Effector memory CD4-positive, alpha-beta T cell (primary cell): Measurements from ENCODE around the gene ATG7.

Experiments
- DNase-seq, 3 donors: peaks; one replicate each; pipeline ENCODE4 v3.0.0-alpha.2; 2020
- H3K27ac ChIP-seq: 2 replicates; pipeline ENCODE4 v1.7.0; 2013; ENCODE audit warnings: mild to moderate bottlenecking, low read length, moderate library complexity; ENCODE audit not compliant: insufficient read depth, poor library complexity, severe bottlenecking
- H3K27me3 ChIP-seq: replicated peaks from 2 replicates; pipeline ENCODE4 v1.7.0; 2013; ENCODE audit warnings: mild to moderate bottlenecking, low read length; ENCODE audit not compliant: insufficient read depth, control insufficient read depth, poor library complexity, severe bottlenecking
- H3K36me3 ChIP-seq: 2 replicates; pipeline ENCODE4 v1.7.0; 2013; ENCODE audit warnings: mild to moderate bottlenecking, low read length, moderate library complexity; ENCODE audit not compliant: control insufficient read depth, insufficient read depth
- H3K4me1 ChIP-seq: 2 replicates; pipeline ENCODE4 v1.7.0; 2013; ENCODE audit warnings: low read length, mild to moderate bottlenecking; ENCODE audit not compliant: control insufficient read depth, insufficient read depth, poor library complexity, severe bottlenecking
- H3K4me3 ChIP-seq: 2 replicates; pipeline ENCODE4 v1.7.0; 2013; ENCODE audit warnings: low read length, low read depth, mild to moderate bottlenecking; ENCODE audit not compliant: insufficient read depth, poor library complexity, severe bottlenecking
- H3K9me3 ChIP-seq: 2 replicates; pipeline ENCODE4 v1.7.0; 2013; ENCODE audit warnings: mild to moderate bottlenecking, low read length, moderate library complexity; ENCODE audit not compliant: control insufficient read depth

ATG7 gene

GRCh38 chr3:11310258-11310657, 38.1 kb downstream of the ATG7 start:
- Histone ChIP-seq H3K27ac (no peak overlapping the region), H3K4me3 (no peak overlapping the region), H3K4me1 (peaks cover 5% of the 10 kb centered on the region), H3K27me3 (no peaks in the 10 kb centered on the region), H3K36me3 (peaks cover 57% of the 10 kb centered on the region), H3K9me3 (no peaks in the 10 kb centered on the region)
- DNase-seq = no peak

- no peaks in the 10 kb centered on the region for H3K27me3 ChIP-seq
- no peak overlapping the region for H3K4me3 ChIP-seq
- peaks cover 51% of the 10 kb centered on the region for H3K36me3 ChIP-seq
- H3K9me3 ChIP-seq = no peaks in the 10 kb centered on the region
- H3K4me1 ChIP-seq = no peaks in the 10 kb centered on the region
- DNase-seq = no peak
- H3K27ac ChIP-seq = no peak overlapping the region
These were observed 40.0 kb downstream of the ATG7 start for GRCh38 chr3:11312166-11312565.

GRCh38 chr3:11317300-11317699, 45.1 kb downstream of the ATG7 start:
- no peak for DNase-seq

GRCh38 chr3:11322931-11323330, 50.7 kb downstream of the ATG7 start:
- DNase-seq = no peak
- no peak overlapping the region for H3K27ac ChIP-seq
- peaks cover 47% of the 10 kb centered on the region for H3K36me3 ChIP-seq
- no peak overlapping the region for H3K4me3 ChIP-seq
- H3K9me3 ChIP-seq = no peaks in the 10 kb centered on the region
- H3K27me3 ChIP-seq = no peaks in the 10 kb centered on the region
- no peaks in the 10 kb centered on the region for H3K4me1 ChIP-seq

More at GRCh38 chr3:11317300-11317699, 45.1 kb downstream of the ATG7 start:
- H3K9me3 ChIP-seq = no peaks in the 10 kb centered on the region
- no peaks in the 10 kb centered on the region for H3K27me3 ChIP-seq
- H3K27ac ChIP-seq = no peak overlapping the region
- no peak overlapping the region for H3K4me3 ChIP-seq
- H3K4me1 ChIP-seq = no peaks in the 10 kb centered on the region
- peaks cover 64% of the 10 kb centered on the region for H3K36me3 ChIP-seq

- H3K27ac ChIP-seq = no peak overlapping the region
- no peak for DNase-seq
These were observed 51.6 kb downstream of the ATG7 start for GRCh38 chr3:11323813-11324212.

GRCh38 chr3:11327619-11328018, 55.4 kb downstream of the ATG7 start:
- Histone ChIP-seq H3K4me3 (no peak overlapping the region), H3K4me1 (no peaks in the 10 kb centered on the region), H3K36me3 (peaks cover 17% of the 10 kb centered on the region), H3K27ac (no peak overlapping the region), H3K27me3 (no peaks in the 10 kb centered on the region), H3K9me3 (no peaks in the 10 kb centered on the region)
- no peak for DNase-seq

More at GRCh38 chr3:11323813-11324212, 51.6 kb downstream of the ATG7 start:
- no peak overlapping the region for H3K4me3 ChIP-seq
- H3K4me1 ChIP-seq = no peaks in the 10 kb centered on the region
- H3K27me3 ChIP-seq = no peaks in the 10 kb centered on the region
- peaks cover 38% of the 10 kb centered on the region for H3K36me3 ChIP-seq
- no peaks in the 10 kb centered on the region for H3K9me3 ChIP-seq

GRCh38 chr3:11328196-11328945, 56.2 kb downstream of the ATG7 start:
- Histone ChIP-seq H3K27ac (no peak overlapping the region), H3K9me3 (no peaks in the 10 kb centered on the region), H3K4me1 (no peaks in the 10 kb centered on the region), H3K27me3 (no peaks in the 10 kb centered on the region), H3K36me3 (peaks cover 11% of the 10 kb centered on the region), H3K4me3 (no peak overlapping the region)
- DNase-seq = no peak

GRCh38 chr3:11329777-11330176, 57.6 kb downstream of the ATG7 start:
- DNase-seq = no peak
- Histone ChIP-seq H3K9me3 (no peaks in the 10 kb centered on the region), H3K27ac (no peak overlapping the region), H3K4me3 (no peak overlapping the region), H3K27me3 (no peaks in the 10 kb centered on the region), H3K36me3 (peaks cover 11% of the 10 kb centered on the region), H3K4me1 (no peaks in the 10 kb centered on the region)

GRCh38 chr3:11331101-11331500, 58.9 kb downstream of the ATG7 start:
- H3K27me3 ChIP-seq = no peaks in the 10 kb centered on the region
- no peaks in the 10 kb centered on the region for H3K9me3 ChIP-seq
- H3K4me3 ChIP-seq = no peak overlapping the region
- peaks cover 11% of the 10 kb centered on the region for H3K36me3 ChIP-seq
- H3K27ac ChIP-seq = no peak overlapping the region
- DNase-seq = no peak
- H3K4me1 ChIP-seq = no peaks in the 10 kb centered on the region

- Histone ChIP-seq H3K4me3 (no peak overlapping the region), H3K36me3 (peaks cover 13% of the 10 kb centered on the region), H3K27me3 (no peaks in the 10 kb centered on the region), H3K4me1 (no peaks in the 10 kb centered on the region), H3K9me3 (no peaks in the 10 kb centered on the region), H3K27ac (no peak overlapping the region)
- DNase-seq = no peak
These were observed 62.9 kb downstream of the ATG7 start for GRCh38 chr3:11335056-11335608.
